Posterior cingulate gyrus (tissue), 11 donors: ENCODE data around the gene WNT6.

ENCODE experiments used
- DNase-seq, 10 donors: peaks; one replicate each; pipeline versions ENCODE4 v3.0.0 to v3.0.0-alpha.2; 2020 to 2021; ENCODE audit warnings: mixed read lengths in 3 of 10
- intact Hi-C: fragments of 100-400 bp; cut with DNase I; formaldehyde crosslinking; loops from one replicate; pipeline ENCODE4 v1.15.1; 2023

WNT6 gene

GRCh38 chr2:218859556-218859987 is at the start of gene WNT6:
Gene WNT6, plus strand, starts transcription at chr2:218859805. Its CDS starts 233 bp downstream, at chr2:218860038.
- intact Hi-C loops = loop anchor here (10.0 kb wide), 1 partner anchor 125 kb away; the partner anchor contains the start of gene FEV
- DNase-seq = peak in 2 of 10 donors; percentile 7 to 49

- DNase-seq = no peak
- intact Hi-C loops = no loop called here
Measured at GRCh38 chr2:218810256-218810655, 49.3 kb upstream of the WNT6 start.

- intact Hi-C loops = no loop called here
- DNase-seq = peak in 1 of 10 donors; percentile 31
Measured at GRCh38 chr2:218811382-218811781, 48.2 kb upstream of the WNT6 start.

- intact Hi-C loops = no loop called here
- peak in 1 of 10 donors; percentile 68 for DNase-seq
Measured at GRCh38 chr2:218812096-218812815, 47.3 kb upstream of the WNT6 start.

GRCh38 chr2:218812861-218813260 is 46.7 kb upstream of the WNT6 start:
- peak in 1 of 10 donors; percentile 57 for DNase-seq
- intact Hi-C loops = no loop called here

GRCh38 chr2:218813771-218814460 is 45.7 kb upstream of the WNT6 start:
- DNase-seq = no peak
- intact Hi-C loops = no loop called here

- intact Hi-C loops = no loop called here
- peak in 1 of 10 donors; percentile 49 for DNase-seq
Measured at GRCh38 chr2:218814540-218815243, 44.9 kb upstream of the WNT6 start.

- peak in 1 of 10 donors; percentile 41 for DNase-seq
- intact Hi-C loops = no loop called here
Measured at GRCh38 chr2:218815244-218815637, 44.4 kb upstream of the WNT6 start.

GRCh38 chr2:218815649-218816048 is 44.0 kb upstream of the WNT6 start:
- no peak for DNase-seq

GRCh38 chr2:218816561-218817011 is 43.0 kb upstream of the WNT6 start:
- intact Hi-C loops = no loop called here
- DNase-seq = peak in 1 of 10 donors; percentile 6

More at GRCh38 chr2:218815649-218816048, 44.0 kb upstream of the WNT6 start:
- intact Hi-C loops = no loop called here

- DNase-seq = no peak
- intact Hi-C loops = no loop called here
Measured at GRCh38 chr2:218819093-218819492, 40.5 kb upstream of the WNT6 start.

- DNase-seq = no peak
- intact Hi-C loops = no loop called here
Measured at GRCh38 chr2:218820746-218821369, 38.7 kb upstream of the WNT6 start.

GRCh38 chr2:218821605-218822211 is 37.9 kb upstream of the WNT6 start:
- no peak for DNase-seq
- intact Hi-C loops = no loop called here

GRCh38 chr2:218822622-218823021 is 37.0 kb upstream of the WNT6 start:
- DNase-seq = no peak
- intact Hi-C loops = no loop called here

GRCh38 chr2:218823196-218823855 is 36.3 kb upstream of the WNT6 start:
- DNase-seq = no peak
- intact Hi-C loops = no loop called here

GRCh38 chr2:218824004-218824403 is 35.6 kb upstream of the WNT6 start:
- DNase-seq = no peak
- intact Hi-C loops = no loop called here

GRCh38 chr2:218826791-218827190 is 32.8 kb upstream of the WNT6 start:
- intact Hi-C loops = no loop called here
- DNase-seq = no peak

GRCh38 chr2:218827701-218828476 is 31.7 kb upstream of the WNT6 start:
- DNase-seq = no peak
- intact Hi-C loops = no loop called here

GRCh38 chr2:218828477-218828778 is 31.2 kb upstream of the WNT6 start:
- DNase-seq = no peak
- intact Hi-C loops = no loop called here
